Bronchial smooth muscle cell (primary cell): ENCODE data around the gene PPM1M. TPM values are rescaled to one million over a fixed set of nuclear protein-coding genes. Genes with fewer than 3 reads are reported as not detected.

Experiments used
- total RNA-seq: library from RNA; depleted of rRNA; stranded (reverse); fragments of >200 nt; gene quantifications from 2 replicates; pipeline ENCODE4 v1.2.1, GENCODE V29; 2014

The PPM1M gene
- total RNA-seq = 27.0 and 38.6 TPM in 2 replicates

GRCh38 chr3:52245322-52246263 lies at the start of gene PPM1M:
Gene PPM1M, plus strand, starts transcription at chr3:52245759. Its CDS starts 66 bp downstream, at chr3:52245825.

GRCh38 chr3:52197842-52198625 lies 47.5 kb upstream of the PPM1M start, which contains the start of gene ALAS1:
Gene ALAS1, plus strand, starts transcription at chr3:52198160. Its CDS starts 1,082 bp downstream, at chr3:52199242.

GRCh38 chr3:52225452-52226228 lies 19.9 kb upstream of the PPM1M start, which contains the start of gene TLR9:
Gene TLR9, minus strand, starts transcription at chr3:52225645. Its CDS starts 116 bp downstream, at chr3:52225529.

GRCh38 chr3:52238761-52239701 lies 6.5 kb upstream of the PPM1M start, which contains the start of gene TWF2:
Gene TWF2, minus strand, starts transcription at chr3:52239158. Its CDS starts 142 bp downstream, at chr3:52239016.

GRCh38 chr3:52278510-52279069 lies 33.0 kb downstream of the PPM1M start, which contains the start of gene WDR82:
Gene WDR82, minus strand, starts transcription at chr3:52278649. Its CDS starts 288 bp downstream, at chr3:52278361.

Other genes starting within 250 kb of the PPM1M start
- gene RPL29, start 249.9 kb upstream of the PPM1M start, total RNA-seq = 896 and 1,003 TPM in 2 replicates
- 2.8 and 3.5 TPM in 2 replicates for gene DUSP7, start 189.2 kb upstream of the PPM1M start, total RNA-seq
- gene POC1A, start 91.3 kb upstream of the PPM1M start, total RNA-seq = 2.6 and 5.4 TPM in 2 replicates
- gene ALAS1, start 47.6 kb upstream of the PPM1M start, total RNA-seq = 27.3 and 28.2 TPM in 2 replicates
- under 0.01 and 0.09 TPM in 2 replicates for gene TLR9, start 20.1 kb upstream of the PPM1M start, total RNA-seq
- gene TWF2, start 6.6 kb upstream of the PPM1M start, total RNA-seq = 78.8 and 87.5 TPM in 2 replicates
- gene WDR82, start 32.9 kb downstream of the PPM1M start, total RNA-seq = 56.0 and 63.6 TPM in 2 replicates
- 6.5 and 9.5 TPM in 2 replicates for gene GLYCTK, start 42.1 kb downstream of the PPM1M start, total RNA-seq
- 2.0 and 4.8 TPM in 2 replicates for gene DNAH1, start 70.6 kb downstream of the PPM1M start, total RNA-seq
- gene BAP1, start 164.2 kb downstream of the PPM1M start, total RNA-seq = 53.6 and 66.9 TPM in 2 replicates
- 3.5 and 4.4 TPM in 2 replicates for gene PHF7, start 164.9 kb downstream of the PPM1M start, total RNA-seq
- 0.26 TPM in 1 of 2 replicates, not detected in the other for gene SEMA3G, start 199.3 kb downstream of the PPM1M start, total RNA-seq
- 0.43 and 0.63 TPM in 2 replicates for gene TNNC1, start 208.3 kb downstream of the PPM1M start, total RNA-seq
- gene NISCH, start 209.8 kb downstream of the PPM1M start, total RNA-seq = 81.8 and 82.5 TPM in 2 replicates
- under 0.01 and 0.32 TPM in 2 replicates for gene STAB1, start 249.6 kb downstream of the PPM1M start, total RNA-seq